ENCODE measurements around the gene DBN1.

- TF ChIP-seq CTCF (IDR thresholded peaks at IDR 0.05) = no peak
- no peak for TF ChIP-seq POLR2A (IDR thresholded peaks at IDR 0.05)
- no peak for TF ChIP-seq EP300 (IDR thresholded peaks at IDR 0.05)
Measured at GRCh38 chr5:177502886-177503285, 29.5 kb upstream of the DBN1 start.

All from ovary (tissue), 3 donors.